Mesenteric fat pad (tissue), 1 donor: ENCODE results near the gene ATF7IP2. TPM values are rescaled to one million over a fixed set of nuclear protein-coding genes. Genes with fewer than 3 reads are reported as not detected.
"Not testable (repeated sequence)": the region's sequence is repeated elsewhere in the genome, so short reads cannot be mapped to it uniquely, and the experiment has no call there.

Experiments used
- DNase-seq: peaks from one replicate; pipeline ENCODE4 v3.0.0-alpha.2; 2020; ENCODE audit warnings: low spot score
- long read RNA-seq: library from polyadenylated mRNA; unstranded; transcript quantifications from one replicate; pipeline ENCODE4 v2.0.0, GENCODE V29; 2020
- total RNA-seq: library from RNA; stranded (reverse); fragmentation: NEBNext Ultra II Directional; extraction: Animal tissue kit (Norgen Biotek cat#: 25700); gene quantifications from one replicate; pipeline ENCODE4 v1.2.1, GENCODE V29; 2021
- donor health status: DM: yes; HTN: yes; CAD: no.

Gene ATF7IP2, protein sequence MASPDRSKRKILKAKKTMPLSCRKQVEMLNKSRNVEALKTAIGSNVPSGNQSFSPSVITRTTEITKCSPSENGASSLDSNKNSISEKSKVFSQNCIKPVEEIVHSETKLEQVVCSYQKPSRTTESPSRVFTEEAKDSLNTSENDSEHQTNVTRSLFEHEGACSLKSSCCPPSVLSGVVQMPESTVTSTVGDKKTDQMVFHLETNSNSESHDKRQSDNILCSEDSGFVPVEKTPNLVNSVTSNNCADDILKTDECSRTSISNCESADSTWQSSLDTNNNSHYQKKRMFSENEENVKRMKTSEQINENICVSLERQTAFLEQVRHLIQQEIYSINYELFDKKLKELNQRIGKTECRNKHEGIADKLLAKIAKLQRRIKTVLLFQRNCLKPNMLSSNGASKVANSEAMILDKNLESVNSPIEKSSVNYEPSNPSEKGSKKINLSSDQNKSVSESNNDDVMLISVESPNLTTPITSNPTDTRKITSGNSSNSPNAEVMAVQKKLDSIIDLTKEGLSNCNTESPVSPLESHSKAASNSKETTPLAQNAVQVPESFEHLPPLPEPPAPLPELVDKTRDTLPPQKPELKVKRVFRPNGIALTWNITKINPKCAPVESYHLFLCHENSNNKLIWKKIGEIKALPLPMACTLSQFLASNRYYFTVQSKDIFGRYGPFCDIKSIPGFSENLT
- total RNA-seq: 7.4 TPM
- long read RNA-seq, transcript ATF7IP2-209 (1 exons, 1,681 nt): major isoform, 5 of 8 reads
- long read RNA-seq, partial matches to known transcripts: 0 of 8 reads
- long read RNA-seq, other reads (novel, unspliced or antisense): 3 of 8 reads

- peak; percentile 92 for DNase-seq
These were observed at the start of gene ATF7IP2 for GRCh38 chr16:10385725-10386516. Gene ATF7IP2 (plus strand): TSS chr16:10386061. CDS start chr16:10430621, 44,560 bp downstream.

GRCh38 chr16:10338426-10338825, 47.4 kb upstream of the ATF7IP2 start:
- no peak for DNase-seq

DNA sequence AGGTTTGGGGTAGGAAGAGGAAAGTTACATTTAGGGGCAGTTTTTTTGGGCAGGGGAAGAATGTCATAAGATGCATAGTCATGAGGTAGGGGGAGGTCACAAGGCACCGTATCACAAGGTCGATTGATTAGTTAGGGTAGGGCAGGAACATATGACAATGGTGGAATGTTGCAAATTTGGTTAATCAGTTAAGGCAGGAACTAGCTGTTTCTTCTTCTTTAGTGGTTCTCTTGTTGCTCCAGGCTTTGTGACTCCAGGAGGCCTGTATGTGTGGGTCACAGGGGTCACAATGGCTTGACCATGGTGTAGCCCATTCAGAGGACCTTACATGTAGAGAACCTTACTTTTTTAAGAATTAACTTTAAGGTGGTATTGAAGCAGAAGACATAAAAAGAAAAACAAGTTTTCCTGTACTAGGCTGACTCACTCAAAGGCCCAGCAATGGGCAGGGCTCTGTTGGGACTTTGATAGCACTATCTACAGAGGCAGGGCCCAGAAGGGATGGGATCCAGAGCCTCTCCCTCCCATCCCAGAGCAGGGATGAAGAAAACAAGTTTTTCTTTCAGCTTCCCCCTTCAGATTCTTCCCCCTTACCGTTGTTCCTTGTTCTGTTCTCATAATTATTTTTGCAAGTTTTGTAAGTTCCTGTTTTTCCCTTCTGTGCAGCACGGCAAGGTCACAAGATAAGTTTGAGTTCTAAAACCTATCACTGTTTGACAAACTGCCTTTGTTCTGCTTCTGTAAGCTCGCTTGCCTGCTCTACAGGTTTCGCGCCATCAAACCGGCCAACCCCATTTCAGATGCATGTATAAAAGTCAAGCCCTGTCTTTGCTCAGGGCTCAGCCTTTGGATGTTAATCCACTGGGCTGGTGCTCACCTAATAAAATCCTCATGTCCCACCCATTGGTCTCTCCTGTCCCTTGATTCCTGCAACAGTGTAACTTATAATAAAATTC, 45.8 kb upstream of the ATF7IP2 start:
- DNase-seq: no peak

DNA sequence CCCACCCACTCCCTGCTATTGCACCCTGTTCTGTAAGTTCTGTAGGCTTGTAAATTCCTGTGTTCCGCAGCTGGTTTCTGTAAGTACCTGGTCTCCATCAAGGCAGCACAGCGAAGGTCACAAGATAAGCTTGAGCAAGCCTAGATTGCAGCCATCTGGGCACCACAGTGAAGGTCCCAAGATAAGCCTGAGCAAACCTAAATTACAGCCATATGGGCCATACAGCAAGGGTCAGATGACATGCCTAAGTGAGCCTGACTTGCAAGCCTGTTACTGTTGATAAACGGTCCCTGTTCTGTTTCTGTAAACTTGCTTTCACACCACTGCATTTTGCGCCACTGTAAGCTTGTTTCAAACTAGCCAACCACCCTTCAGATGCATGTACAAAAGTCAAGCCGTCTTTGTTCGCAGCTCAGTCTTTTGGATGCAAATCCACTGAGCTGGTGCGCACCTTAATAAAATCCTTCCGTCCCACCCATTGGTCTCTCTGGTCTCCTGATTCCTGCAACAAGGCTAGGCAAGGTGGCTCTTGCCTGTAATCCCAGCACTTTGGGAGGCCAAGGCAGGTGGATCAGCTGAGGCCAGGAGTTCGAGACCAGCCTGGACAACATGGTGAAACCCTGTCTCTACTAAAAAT, 42.6 kb upstream of the ATF7IP2 start:
- no peak for DNase-seq

DNA sequence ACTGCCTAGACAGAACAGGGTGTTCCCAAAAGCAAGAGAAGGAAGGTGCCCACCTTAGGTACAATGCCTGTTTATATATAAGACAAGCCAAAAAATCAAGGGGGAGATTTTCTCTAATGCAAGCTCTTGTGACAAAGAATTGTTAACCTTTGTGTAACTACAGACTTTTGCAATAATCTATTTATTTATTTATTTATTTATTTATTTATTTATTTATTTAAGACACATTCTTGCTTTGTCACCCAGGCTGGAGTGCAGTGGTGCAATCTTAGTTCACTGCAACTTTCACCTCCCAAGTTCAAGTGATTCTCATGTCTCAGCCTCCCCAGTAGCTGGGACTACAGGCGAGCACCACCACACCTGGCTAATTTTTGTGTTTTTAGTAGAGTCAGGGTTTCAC, 41.2 kb upstream of the ATF7IP2 start:
- not testable (repeated sequence) for DNase-seq

- DNase-seq: no peak
These were observed 40.2 kb upstream of the ATF7IP2 start for GRCh38 chr16:10345629-10346028.

DNA sequence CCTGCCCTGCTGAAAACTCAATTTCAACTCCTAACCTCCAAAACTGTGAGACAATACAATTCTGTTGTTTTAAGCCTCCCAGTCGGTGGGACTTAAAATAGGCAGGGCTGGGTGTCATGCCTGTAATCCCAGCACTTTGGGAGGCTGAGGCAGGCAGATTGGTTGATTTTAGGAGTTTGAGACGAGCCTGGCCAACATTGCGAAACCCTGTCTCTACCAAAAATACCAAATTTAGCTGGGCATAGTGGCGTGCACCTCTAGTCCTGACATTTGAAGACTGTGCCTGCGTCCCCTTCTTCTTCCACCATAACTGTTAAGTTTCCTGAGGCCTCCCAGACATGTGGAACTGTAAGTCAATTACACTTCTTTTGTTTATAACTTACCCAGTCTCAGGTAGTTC, 36.0 kb upstream of the ATF7IP2 start:
- no peak for DNase-seq

GRCh38 chr16:10352262-10352661, 33.6 kb upstream of the ATF7IP2 start:
- no peak for DNase-seq

GRCh38 chr16:10355589-10355988, 30.3 kb upstream of the ATF7IP2 start:
- DNase-seq: peak; percentile 84

DNA sequence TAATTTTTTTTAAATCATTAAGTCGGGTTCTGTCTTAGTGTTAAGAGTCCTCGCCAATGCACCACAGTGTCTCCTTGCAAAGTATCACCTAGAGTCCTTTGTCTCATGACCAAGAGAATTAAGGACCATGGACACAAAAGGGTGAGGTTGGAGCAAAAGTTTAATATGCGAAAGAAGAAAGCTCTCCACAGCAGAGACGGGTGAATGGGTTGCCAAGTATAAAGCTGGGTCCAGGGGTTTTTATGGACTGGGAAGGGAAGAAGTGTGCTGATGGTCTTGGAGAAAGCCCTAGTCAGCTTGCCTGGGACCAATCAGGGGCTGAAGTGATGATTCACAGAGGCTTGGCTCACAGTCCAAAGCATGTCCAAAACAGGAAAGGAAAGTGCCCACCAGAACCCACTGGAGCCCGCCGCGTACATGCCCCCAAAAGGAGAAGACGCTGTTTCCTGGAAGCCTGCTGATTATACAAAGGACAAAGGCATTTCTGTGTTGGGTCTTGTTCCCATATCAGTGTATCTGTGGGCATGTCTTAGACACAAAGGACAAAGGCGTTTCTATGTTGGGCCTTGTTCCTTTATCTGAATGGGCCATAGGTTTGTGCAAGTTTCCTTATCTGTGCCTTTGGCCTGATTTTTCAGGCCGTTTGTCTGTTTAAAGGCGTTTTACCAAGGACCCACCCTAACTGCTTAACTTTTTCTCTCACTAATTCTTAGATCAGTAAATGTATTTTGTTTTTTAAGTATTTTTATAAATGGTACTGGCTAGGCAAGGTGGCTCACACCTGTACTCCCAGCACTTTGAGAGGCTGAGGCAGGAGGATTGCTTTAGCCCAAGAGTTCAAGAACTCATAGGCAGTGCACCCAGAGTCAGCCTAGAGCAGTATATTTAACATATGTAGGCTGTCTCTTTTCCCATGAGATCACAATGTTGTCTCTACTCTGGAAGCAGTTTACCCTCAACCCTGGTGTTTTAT, 28.7 kb upstream of the ATF7IP2 start:
- DNase-seq: peak; percentile 51

DNA sequence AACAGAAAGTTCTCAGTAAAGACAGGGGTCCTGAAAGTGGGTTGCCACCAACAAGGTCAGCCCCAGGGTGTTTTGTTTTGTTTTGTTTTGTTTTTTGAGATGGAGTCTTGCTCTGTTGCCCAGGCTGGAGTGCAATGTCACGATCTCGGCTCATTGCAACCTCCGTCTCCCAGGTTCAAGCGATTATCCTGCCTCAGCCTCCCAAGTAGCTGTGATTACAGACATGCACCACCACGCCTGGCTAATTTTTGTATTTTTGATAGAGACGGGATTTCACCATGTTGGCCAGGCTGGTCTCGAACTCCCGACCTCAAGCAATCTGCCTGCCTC, 24.1 kb upstream of the ATF7IP2 start:
- peak; percentile 33 for DNase-seq

DNA sequence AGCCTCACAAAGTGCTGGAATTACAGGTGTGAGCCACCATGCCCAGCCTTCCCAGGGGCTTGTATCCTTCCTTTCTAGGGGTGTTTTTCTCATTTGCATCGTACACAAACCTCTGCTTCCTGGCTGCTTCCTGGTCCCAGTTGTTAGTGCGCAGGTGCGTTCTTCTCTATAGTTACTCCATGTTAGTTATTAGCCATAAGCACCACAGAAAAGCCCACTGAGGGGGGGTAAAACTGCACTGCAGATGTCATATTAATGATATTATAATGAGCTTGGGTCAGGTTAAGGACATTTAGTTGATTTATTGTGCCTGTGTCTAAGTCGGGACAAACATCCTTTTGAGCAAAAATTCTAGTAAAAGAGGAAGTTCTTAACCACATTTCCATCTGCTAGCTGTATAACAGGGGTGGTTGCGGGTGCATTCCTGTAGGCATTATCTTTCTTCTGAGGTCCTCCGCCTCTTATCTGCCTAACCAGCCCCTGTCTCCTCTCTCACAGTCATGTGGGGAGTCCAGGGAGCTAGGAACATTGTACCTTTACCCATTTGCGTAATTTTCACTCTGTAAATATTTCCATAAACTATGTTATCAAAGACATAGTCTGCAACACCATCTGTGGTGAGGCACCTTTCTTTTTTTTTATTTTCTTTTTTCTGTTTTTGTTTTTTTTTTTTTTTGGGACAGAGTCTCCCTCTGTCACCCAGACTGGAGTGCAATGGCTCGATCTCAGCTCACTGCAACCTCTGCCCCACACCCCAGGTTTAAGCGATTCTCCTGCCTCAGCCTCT, 23.6 kb upstream of the ATF7IP2 start:
- DNase-seq: no peak

GRCh38 chr16:10362864-10363197, 23.0 kb upstream of the ATF7IP2 start:
- not testable (repeated sequence) for DNase-seq

DNA sequence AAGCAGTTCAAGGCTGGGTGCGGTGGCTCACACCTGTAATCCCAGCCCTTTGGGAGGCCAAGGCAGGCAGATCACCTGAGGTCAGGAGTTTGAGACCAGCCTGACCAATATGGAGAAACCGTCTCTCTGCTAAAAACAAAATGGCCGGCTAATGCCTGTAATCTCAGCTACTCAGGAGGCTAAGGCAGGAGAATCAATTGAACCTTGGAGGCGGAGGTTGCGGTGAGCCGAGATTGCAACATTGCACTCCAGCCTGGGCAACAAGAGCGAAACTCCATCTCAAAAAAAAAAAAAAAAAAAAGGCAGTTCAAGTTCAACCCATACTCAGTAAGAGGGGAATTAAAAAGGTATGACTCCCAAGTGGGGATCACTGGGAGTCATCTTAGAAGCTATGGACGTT, 19.2 kb upstream of the ATF7IP2 start:
- DNase-seq: not testable (repeated sequence)

DNA sequence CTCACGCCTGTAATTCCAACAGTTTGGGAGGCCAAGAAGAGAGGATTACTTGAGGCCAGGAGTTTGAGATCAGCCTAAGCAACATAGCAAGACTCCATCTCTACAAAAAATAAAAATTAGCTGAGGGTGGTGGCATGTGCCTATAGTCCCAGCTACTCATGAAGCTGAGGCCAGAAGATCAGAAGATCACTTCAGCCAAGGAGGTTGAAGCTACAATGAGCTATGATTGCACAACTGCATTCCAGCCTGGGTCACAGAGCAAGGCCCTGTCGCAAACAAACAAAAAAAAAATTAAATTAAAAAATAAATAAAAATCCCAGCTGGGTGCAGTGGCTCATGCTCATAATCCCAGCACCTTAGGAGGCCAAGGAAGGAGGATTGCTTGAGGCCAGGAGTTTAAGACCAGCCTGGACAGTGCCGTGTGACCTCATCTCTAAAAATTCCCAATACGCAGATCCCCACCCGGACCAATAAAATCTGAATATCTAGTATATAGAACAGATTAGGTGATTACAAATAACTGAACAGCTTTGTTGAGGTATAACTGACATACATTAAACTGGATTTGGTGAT, 18.2 kb upstream of the ATF7IP2 start:
- no peak for DNase-seq

DNA sequence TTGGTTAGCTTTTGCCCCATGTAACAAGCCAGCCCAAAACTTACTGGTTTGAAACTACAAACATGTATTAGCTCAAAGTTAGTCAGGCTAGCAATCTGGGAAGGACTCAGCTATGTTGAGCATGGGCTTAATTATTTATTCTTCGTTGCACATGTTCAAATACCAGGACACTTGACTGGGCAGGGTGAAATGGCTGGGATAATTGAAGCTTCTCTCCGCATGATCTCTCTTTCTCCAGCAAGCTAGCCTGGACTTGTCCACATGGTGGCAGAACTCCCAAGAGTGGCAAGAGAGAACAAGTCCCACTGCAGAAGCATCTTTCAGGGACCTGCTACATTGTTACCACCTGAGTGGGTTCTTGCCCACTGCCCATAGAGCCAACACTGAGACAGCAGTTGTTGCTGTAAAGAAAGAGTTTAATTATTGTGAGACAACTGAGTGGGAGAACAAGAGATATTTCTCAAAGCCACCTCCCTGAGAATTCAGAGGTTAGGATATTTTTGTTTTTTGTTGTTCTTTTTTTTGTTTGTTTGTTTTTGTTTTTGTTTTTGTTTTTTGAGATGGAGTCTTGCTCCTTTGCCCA, 16.8 kb upstream of the ATF7IP2 start:
- DNase-seq: no peak

- no peak for DNase-seq
These were observed 15.7 kb upstream of the ATF7IP2 start for GRCh38 chr16:10370096-10370726.
